Prostate gland (tissue), 2 donors: ENCODE measurements around the gene DLGAP1. TPM values are rescaled to one million over a fixed set of nuclear protein-coding genes. Genes with fewer than 3 reads are reported as not detected.
"Not testable (repeated sequence)": the region's sequence is repeated elsewhere in the genome, so short reads cannot be mapped to it uniquely, and the experiment has no call there.

Source experiments
- DNase-seq: peaks from one replicate; pipeline ENCODE4 v3.0.0-alpha.2; 2019; ENCODE audit warnings: low spot score
- H3K27ac ChIP-seq, 2 donors: fragments of 200-600 bp; sonication (generic); 2 replicates each; pipeline ENCODE4 v1.5.1; 2017 to 2019
- H3K27me3 ChIP-seq: fragments of 200-600 bp; sonication (generic); replicated peaks from 2 replicates; pipeline ENCODE4 v1.5.1; 2019; ENCODE audit not compliant: insufficient read depth
- H3K36me3 ChIP-seq, 2 donors: fragments of 200-600 bp; sonication (generic); 1 replicate in 1 of 2; 2 replicates in 1 of 2; pipeline versions ENCODE4 v1.5.1 to v1.8.1; 2017 to 2019
- H3K4me1 ChIP-seq: fragments of 200-600 bp; sonication (generic); replicated peaks from 2 replicates; pipeline ENCODE4 v1.5.1; 2019
- H3K4me3 ChIP-seq, 2 donors: fragments of 200-600 bp; sonication (generic); 2 replicates each; pipeline ENCODE4 v1.5.1; 2017 to 2019
- H3K9me3 ChIP-seq: fragments of 200-600 bp; sonication (generic); 2 replicates; pipeline ENCODE4 v1.5.1; 2017
- POLR2A ChIP-seq: fragments of 450-650 bp; IDR thresholded peaks from one replicate; pipeline ENCODE4 v1.6.1; 2016; ENCODE audit warnings: antibody characterized with exemption, mild to moderate bottlenecking
- POLR2AphosphoS5 ChIP-seq: sonication (generic); formaldehyde crosslinking; IDR thresholded peaks from one replicate; pipeline ENCODE4 v1.6.1; 2017; ENCODE audit warnings: antibody characterized with exemption
- WGBS: methylation state at CpG from one replicate; pipeline ENCODE4 v1.1.5; 2018; 5-methylcytosine and 5-hydroxymethylcytosine counted together
- intact Hi-C: fragments of 100-400 bp; cut with DNase I; formaldehyde crosslinking; loops from one replicate; pipeline ENCODE4 v1.14.2; 2022
- total RNA-seq, 2 donors: library from RNA; depleted of rRNA; stranded (reverse); fragments of >200 nt; gene quantifications; one replicate each; pipeline ENCODE4 v1.1.0, GENCODE V29; 2016
- TF ChIP-seq, protein P1 (sequence below), 4 experiments: fragments of 200-600 bp in 2 of 4; fragments of 450-650 bp in 2 of 4; sonication (generic) in 2 of 4; IDR thresholded peaks; 1 replicate in 3 of 4; 2 replicates in 1 of 4; pipeline ENCODE4 v1.5.1; 2016 to 2019; ENCODE audit warnings: antibody characterized with exemption in 4 of 4, mild to moderate bottlenecking in 2 of 4, moderate library complexity in 2 of 4

DLGAP1 gene
- total RNA-seq, 2 donors from 2014 or later = 42.2 to 66.7 TPM

GRCh38 chr18:3703732-3704176 is 751.4 kb downstream of the DLGAP1 start:
- Histone ChIP-seq H3K4me3 (no peak overlapping the region), H3K4me1 (no peaks in the 10 kb centered on the region), H3K27me3 (no peaks in the 10 kb centered on the region), H3K9me3 (no peaks in the 10 kb centered on the region), H3K36me3 (no peaks in the 10 kb centered on the region), H3K27ac (no peak overlapping the region)
- TF ChIP-seq POLR2AphosphoS5 (peak; percentile 21), POLR2A (no peak)
- TF ChIP-seq, protein P1, sequence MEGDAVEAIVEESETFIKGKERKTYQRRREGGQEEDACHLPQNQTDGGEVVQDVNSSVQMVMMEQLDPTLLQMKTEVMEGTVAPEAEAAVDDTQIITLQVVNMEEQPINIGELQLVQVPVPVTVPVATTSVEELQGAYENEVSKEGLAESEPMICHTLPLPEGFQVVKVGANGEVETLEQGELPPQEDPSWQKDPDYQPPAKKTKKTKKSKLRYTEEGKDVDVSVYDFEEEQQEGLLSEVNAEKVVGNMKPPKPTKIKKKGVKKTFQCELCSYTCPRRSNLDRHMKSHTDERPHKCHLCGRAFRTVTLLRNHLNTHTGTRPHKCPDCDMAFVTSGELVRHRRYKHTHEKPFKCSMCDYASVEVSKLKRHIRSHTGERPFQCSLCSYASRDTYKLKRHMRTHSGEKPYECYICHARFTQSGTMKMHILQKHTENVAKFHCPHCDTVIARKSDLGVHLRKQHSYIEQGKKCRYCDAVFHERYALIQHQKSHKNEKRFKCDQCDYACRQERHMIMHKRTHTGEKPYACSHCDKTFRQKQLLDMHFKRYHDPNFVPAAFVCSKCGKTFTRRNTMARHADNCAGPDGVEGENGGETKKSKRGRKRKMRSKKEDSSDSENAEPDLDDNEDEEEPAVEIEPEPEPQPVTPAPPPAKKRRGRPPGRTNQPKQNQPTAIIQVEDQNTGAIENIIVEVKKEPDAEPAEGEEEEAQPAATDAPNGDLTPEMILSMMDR (IDR thresholded peaks at IDR 0.05) = peak; percentile 23 to 69 (median 60)
- intact Hi-C loops = loop anchor here (2.0 to 5.0 kb wide), 3 partner anchors 67 to 294 kb away; no protein-coding TSS in a partner anchor
- 14% methylated on average over 7 of the region's 7 CpGs for WGBS
- DNase-seq = peak; percentile 59

DNA sequence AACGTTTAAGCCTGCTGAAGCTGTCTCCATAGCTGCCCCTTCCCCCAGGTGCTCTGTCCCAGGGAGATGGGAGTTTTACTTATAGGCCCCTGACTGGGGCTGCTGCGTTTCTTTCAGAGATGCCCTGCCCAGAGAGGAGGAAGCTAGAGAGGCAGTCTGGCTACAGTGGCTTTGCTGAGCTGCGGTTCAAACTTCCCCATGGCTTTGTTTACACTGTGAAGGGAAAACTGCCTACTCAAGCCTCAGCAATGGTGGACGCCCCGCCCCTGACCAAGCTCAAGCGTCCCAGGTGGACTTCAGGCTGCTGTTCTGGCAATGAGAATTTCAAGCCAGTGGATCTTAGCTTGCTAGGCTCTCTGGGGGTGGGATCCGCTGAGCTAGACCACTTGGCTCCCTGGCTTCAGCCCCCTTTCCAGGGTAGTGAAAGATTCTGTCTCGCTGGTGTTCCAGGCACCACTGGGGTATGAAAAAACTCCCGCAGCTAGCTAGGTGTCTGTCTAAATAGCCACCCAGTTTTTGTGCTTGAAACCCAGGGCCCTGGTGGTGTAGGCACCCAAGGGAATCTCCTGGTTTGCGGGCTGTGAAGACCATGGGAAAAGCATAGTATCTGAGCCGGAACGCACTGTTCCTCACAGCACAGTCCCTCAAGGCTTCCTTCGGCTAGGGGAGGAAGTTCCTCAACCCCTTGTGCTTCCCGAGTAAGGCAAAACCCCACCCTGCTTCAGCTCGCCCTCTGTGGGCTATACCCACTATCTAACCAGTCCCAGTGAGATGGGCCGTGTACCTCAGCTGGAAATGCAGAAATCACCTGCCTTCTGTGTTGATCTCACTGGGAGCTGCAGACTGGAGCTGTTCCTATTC is 755.2 kb downstream of the DLGAP1 start:
- H3K36me3 ChIP-seq, H3K27me3 ChIP-seq, H3K4me3 ChIP-seq, DNase-seq, H3K27ac ChIP-seq, H3K9me3 ChIP-seq, H3K4me1 ChIP-seq: not testable (repeated sequence)
- WGBS = 84% methylated on average over 16 of the region's 16 CpGs
- intact Hi-C loops = loop anchor here (5.0 kb wide), 2 partner anchors 172 to 297 kb away; no protein-coding TSS in a partner anchor

- H3K4me1 ChIP-seq, H3K4me3 ChIP-seq, H3K9me3 ChIP-seq, intact Hi-C loops, H3K27ac ChIP-seq, H3K27me3 ChIP-seq, DNase-seq, H3K36me3 ChIP-seq: not testable (repeated sequence)
- WGBS = 57% methylated on average over 5 of the region's 5 CpGs
Observed at GRCh38 chr18:3694030-3694778, 760.9 kb downstream of the DLGAP1 start.

DNA sequence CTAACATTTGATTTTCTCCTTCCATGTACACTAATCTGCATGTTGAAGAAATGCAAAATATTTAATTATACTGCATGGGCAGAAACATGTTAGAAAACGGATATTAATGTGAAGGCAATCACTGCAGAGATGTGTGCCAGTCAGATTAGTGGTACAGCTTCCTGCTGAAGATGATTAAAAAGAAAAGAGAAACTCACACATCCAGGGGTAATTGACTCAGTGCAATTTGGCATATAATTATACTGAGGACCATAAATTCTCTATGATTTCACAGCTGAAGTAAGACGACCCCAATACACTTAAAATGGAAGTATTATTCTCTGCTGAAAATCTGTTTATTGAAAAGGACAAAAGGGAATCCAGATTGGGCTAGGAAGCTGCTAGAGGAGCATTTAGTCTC is 761.7 kb downstream of the DLGAP1 start:
- no peaks in the 10 kb centered on the region for H3K4me1 ChIP-seq
- WGBS = 46% methylated on average over 2 of the region's 2 CpGs
- no peak overlapping the region for H3K27ac ChIP-seq
- intact Hi-C loops = no loop called here
- H3K36me3 ChIP-seq = no peaks in the 10 kb centered on the region
- H3K4me3 ChIP-seq = no peak overlapping the region
- no peaks in the 10 kb centered on the region for H3K9me3 ChIP-seq
- TF ChIP-seq POLR2A (no peak), POLR2AphosphoS5 (no peak)
- TF ChIP-seq, protein P1 (IDR thresholded peaks at IDR 0.05) = no peak
- no peaks in the 10 kb centered on the region for H3K27me3 ChIP-seq
- no peak for DNase-seq

DNA sequence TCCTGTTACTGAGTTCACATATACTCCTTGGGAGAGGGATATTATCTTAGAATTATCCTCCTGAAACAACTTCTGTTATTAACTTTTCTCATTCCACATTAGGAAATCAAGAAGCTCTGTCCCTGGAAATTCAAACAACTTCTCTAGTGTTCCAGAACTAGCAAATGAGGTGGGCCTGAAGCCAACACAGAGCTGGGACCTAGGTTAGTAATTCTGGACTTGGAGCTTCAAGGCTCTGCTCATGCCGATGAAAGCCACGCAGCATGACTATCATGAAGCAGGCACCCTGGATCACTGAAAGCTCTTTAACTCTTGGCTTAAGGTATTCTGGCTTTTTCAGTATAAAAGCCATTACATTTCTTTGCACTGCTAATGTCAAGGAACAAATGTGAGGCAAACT is 762.4 kb downstream of the DLGAP1 start:
- Histone ChIP-seq H3K4me3 (no peak overlapping the region), H3K4me1 (no peaks in the 10 kb centered on the region), H3K9me3 (no peaks in the 10 kb centered on the region), H3K27ac (no peak overlapping the region), H3K36me3 (no peaks in the 10 kb centered on the region), H3K27me3 (no peaks in the 10 kb centered on the region)
- no peak for DNase-seq
- intact Hi-C loops = no loop called here
- 82% methylated on average over 2 of the region's 2 CpGs for WGBS
- TF ChIP-seq POLR2AphosphoS5 = no peak
- TF ChIP-seq, protein P1 (IDR thresholded peaks at IDR 0.05) = no peak
